Daoy (cell line): ENCODE results near the gene FADS2. TPM values are rescaled to one million over a fixed set of nuclear protein-coding genes. Genes with fewer than 3 reads are reported as not detected.

ENCODE experiments used
- DNase-seq: peaks from one replicate; pipeline ENCODE4 v3.0.0-alpha.2; 2015; ENCODE audit warnings: low read depth
- total RNA-seq: library from RNA; depleted of rRNA; stranded (reverse); fragments of >200 nt; shearing (Covaris generic); gene quantifications from 2 replicates; pipeline ENCODE4 v1.2.3, GENCODE V29; 2014

FADS2 gene
- total RNA-seq, 1 experiment from 2014 or later, result 21.3 TPM

- DNase-seq, result no peak
These were observed 18.4 kb downstream of the FADS2 start for GRCh38 chr11:61846362-61847020.

GRCh38 chr11:61847914-61848581 lies 19.9 kb downstream of the FADS2 start:
- no peak for DNase-seq

- DNase-seq, result no peak
These were observed 20.5 kb downstream of the FADS2 start for GRCh38 chr11:61848631-61849030.

DNA sequence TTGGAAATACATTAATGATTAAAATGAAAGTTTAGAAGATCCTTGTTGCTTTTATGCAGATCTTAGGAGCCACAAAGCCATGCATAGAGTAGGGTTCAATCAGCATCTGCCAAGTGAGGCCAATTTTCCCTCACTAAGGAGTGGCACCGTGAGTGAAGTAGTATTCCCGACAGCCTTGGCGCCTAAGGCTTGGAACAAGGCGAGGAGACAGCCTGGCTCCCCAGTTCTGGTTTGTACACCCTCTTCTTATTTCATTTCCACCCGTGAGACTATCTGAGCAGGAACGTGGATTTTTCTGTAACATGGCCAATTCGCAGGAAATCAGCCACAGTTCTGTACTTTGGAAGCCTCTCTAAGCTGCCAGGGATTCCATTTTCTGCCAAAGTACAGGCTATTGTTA lies 22.6 kb downstream of the FADS2 start:
- no peak for DNase-seq

- peak; percentile 1 for DNase-seq
These were observed 23.2 kb downstream of the FADS2 start for GRCh38 chr11:61851113-61851899.

- no peak for DNase-seq
These were observed 23.8 kb downstream of the FADS2 start for GRCh38 chr11:61851900-61852295.

- DNase-seq, result no peak
These were observed 25.6 kb downstream of the FADS2 start for GRCh38 chr11:61853698-61854169.

- DNase-seq, result no peak
These were observed 26.3 kb downstream of the FADS2 start for GRCh38 chr11:61854206-61854895.

DNA sequence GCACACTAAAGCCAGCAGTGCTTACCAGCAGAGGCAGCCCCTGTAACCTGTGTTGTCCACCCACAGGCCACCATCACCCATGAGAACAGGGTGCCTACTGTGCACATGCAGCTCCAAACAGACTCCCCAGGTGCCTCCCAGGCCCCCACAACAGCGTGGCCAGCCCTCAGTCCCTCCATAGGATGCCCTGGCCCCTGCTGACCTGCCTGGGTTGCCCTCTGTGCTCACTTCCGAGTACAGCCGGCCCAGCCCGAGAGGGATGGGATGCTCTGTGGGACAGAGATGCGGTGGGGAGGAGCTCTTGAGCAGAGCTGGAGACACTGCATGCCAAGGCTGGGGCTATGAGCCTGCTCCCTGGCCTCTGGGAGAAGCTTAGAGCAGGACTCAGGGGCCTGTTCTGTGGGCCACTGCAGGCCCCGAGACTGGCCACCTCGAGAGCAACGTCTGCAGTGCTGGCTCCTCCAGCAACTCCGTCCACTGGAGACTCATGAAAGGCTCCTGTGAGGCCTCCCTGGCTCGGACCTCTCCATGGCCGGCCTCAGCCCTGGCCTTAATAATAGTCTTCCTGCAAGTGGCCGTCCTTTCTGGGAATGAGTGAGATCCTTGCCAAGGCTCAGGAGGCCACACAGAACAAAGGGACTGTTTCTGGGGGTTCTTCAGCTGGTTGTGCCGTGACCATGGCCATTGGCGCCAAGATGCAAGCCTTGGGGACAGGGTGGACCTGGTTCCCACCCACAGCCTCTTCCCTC lies 27.0 kb downstream of the FADS2 start:
- DNase-seq, result no peak

DNA sequence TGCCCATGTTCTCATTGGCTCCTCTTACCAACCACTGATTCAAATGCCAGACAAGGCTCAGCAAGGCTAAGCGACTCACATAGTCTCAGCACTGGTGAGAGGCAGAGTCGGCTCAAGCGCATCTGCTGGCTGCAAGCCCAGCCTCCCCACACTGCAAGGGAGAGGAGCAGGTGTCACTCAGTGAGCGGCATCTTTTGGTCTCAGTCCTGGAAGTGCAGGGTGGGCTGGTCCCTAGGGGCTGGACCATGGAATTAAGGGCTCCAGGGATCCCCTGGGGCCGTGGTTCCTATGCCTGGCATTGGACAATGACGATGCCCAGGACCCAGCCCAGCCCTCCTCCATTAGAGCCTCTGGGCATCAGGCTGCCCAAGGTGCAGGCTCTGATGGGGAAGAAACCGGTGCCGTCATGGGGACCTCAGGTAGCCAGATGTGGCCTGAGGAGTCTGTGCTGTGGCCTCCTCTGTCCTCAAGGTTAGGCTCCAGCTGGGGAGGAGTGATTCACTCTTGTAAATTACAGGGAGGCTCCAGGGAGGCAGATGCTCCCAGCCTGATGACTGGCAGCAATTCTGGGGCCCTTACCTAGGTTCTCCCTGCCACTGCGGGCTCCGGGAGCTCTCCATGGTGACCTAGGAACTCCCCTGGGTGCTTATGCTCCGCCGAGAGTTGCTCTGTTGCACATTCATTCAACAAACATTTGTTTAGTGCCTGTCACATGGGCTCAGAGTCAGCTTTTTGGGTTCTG lies 28.0 kb downstream of the FADS2 start:
- DNase-seq, result no peak

GRCh38 chr11:61860054-61860903 lies 32.2 kb downstream of the FADS2 start:
- peak; percentile 23 for DNase-seq

DNA sequence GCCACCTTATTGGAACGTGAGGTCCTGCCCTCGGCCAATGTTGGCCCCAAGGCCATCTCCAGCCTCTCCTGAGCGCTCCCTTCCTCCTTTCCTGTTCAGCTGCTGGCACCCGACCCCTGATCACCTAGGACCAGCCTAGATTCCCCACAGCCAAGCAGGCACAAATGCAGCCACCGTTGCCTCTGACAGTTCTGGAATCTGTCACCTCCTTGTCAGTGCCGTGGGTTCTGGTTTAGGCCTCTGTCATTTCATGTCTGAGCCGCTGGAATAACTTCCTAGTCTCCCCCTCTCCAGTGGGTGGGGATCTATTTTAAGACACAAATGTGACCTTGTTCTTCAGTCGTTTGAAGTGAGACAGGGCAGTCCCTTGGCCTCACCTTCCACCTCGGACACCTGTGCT lies 33.5 kb downstream of the FADS2 start:
- DNase-seq, result no peak

- DNase-seq, result no peak
These were observed 34.8 kb downstream of the FADS2 start for GRCh38 chr11:61862714-61863547.

DNA sequence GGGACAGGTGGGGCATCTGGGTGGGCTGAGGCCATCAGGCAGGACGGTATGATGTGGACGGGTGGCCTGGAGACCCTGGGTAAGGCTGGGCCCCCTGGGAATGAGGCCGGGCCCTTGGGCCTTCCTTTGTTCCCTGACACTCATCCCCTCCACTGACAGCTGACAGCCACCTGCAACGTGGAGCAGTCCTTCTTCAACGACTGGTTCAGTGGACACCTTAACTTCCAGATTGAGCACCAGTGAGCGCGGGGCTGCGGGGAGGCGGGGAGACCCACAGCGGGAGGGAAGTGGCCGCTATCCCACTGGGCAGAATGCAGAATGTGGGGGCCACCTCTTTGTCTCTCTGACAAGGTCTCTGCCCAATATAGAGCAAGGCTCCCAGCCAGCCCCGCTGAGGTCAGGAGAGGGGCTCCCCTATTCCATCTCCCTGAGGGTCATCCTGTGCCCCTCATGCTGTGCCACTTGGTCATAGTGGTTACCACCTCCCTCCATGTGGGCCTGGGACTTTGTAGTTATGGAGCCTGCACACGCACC lies 35.5 kb downstream of the FADS2 start:
- DNase-seq, result no peak

DNA sequence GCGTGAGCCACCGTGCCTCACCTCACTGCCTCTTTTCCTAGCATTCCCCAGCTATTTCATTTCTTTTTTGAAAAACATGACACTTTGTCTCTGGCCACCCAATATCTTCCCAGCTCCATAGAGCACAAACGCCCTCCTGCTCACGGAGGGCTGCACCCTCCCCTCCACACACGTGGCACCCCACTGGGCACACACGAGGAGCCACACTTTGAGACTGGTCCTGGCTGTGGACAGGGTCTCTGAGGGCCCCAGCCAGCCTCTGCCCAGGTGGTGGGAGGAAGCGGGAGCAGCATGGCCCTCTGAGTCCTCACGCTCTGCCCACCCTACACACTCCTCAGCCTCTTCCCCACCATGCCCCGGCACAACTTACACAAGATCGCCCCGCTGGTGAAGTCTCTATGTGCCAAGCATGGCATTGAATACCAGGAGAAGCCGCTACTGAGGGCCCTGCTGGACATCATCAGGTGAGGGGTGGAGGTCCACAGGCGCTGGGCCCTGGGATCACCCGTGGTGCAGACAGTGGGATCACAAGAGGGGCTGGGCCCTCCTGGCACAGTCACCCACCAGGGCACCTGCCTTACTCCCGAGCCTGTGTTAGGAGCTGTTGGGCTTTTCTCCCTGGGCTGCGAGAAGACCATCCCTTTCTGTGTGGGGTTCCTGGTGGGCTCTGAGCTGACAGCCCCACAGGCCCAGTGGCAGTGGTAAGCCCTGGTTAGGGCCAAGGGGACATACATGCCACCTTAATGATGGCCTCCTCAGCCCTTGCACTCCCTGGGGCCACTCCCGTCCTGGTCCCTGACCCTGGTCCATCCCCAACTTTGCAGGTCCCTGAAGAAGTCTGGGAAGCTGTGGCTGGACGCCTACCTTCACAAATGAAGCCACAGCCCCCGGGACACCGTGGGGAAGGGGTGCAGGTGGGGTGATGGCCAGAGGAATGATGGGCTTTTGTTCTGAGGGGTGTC lies 37.0 kb downstream of the FADS2 start:
- no peak for DNase-seq

DNA sequence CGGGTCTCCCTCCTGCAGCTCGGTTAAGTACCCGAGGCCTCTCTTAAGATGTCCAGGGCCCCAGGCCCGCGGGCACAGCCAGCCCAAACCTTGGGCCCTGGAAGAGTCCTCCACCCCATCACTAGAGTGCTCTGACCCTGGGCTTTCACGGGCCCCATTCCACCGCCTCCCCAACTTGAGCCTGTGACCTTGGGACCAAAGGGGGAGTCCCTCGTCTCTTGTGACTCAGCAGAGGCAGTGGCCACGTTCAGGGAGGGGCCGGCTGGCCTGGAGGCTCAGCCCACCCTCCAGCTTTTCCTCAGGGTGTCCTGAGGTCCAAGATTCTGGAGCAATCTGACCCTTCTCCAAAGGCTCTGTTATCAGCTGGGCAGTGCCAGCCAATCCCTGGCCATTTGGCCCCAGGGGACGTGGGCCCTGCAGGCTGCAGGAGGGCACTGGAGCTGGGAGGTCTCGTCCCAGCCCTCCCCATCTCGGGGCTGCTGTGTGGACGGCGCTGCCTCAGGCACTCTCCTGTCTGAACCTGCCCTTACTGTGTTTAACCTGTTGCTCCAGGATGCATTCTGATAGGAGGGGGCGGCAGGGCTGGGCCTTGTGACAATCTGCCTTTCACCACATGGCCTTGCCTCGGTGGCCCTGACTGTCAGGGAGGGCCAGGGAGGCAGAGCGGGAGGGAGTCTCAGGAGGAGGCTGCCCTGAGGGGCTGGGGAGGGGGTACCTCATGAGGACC lies 38.3 kb downstream of the FADS2 start:
- DNase-seq, result no peak

DNA sequence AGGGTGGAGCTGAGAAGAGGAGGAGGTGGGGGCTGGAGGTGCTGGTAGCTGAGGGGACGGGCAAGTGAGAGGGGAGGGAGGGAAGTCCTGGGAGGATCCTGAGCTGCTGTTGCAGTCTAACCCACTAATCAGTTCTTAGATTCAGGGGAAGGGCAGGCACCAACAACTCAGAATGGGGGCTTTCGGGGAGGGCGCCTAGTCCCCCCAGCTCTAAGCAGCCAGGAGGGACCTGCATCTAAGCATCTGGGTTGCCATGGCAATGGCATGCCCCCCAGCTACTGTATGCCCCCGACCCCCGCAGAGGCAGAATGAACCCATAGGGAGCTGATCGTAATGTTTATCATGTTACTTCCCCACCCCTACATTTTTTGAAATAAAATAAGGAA lies 38.9 kb downstream of the FADS2 start:
- DNase-seq, result no peak
